ENCODE data around the gene NPLOC4.

Gene NPLOC4

GRCh38 chr17:81561494-81561885 lies 75.4 kb downstream of the NPLOC4 start:
- peak overlapping the region; percentile 35 for H3K9ac ChIP-seq (ENCODE audit: low read length)
- H3K9me3 ChIP-seq (ENCODE audit: control insufficient read depth, low read length): no peaks in the 10 kb centered on the region
- H3K27me3 ChIP-seq (replicated peaks; ENCODE audit: control insufficient read depth, insufficient read depth, low read length): no peaks in the 10 kb centered on the region
- H3K4me3 ChIP-seq (ENCODE audit: low read length): no peak overlapping the region
- peaks cover 47% of the 10 kb centered on the region for H3K4me1 ChIP-seq (ENCODE audit: control insufficient read depth, insufficient read depth, low read length)
- DNase-seq (ENCODE audit: low read depth): peak; percentile 19
- peaks cover 84% of the 10 kb centered on the region for H3K36me3 ChIP-seq (ENCODE audit: control insufficient read depth, insufficient read depth, low read length, severe bottlenecking)

- Histone ChIP-seq H3K9ac (ENCODE audit: low read length) (no peak overlapping the region), H3K27me3 (replicated peaks; ENCODE audit: control insufficient read depth, insufficient read depth, low read length) (no peaks in the 10 kb centered on the region)
- DNase-seq (ENCODE audit: low read depth): no peak
Observed at GRCh38 chr17:81558941-81559806, 77.7 kb downstream of the NPLOC4 start.

GRCh38 chr17:81558115-81558468 lies 78.8 kb downstream of the NPLOC4 start:
- no peak for DNase-seq (ENCODE audit: low read depth)
- Histone ChIP-seq H3K4me1 (ENCODE audit: control insufficient read depth, insufficient read depth, low read length) (peaks cover 34% of the 10 kb centered on the region), H3K4me3 (ENCODE audit: low read length) (no peak overlapping the region), H3K27me3 (replicated peaks; ENCODE audit: control insufficient read depth, insufficient read depth, low read length) (no peaks in the 10 kb centered on the region), H3K9me3 (ENCODE audit: control insufficient read depth, low read length) (no peaks in the 10 kb centered on the region), H3K36me3 (ENCODE audit: control insufficient read depth, insufficient read depth, low read length, severe bottlenecking) (peaks cover 64% of the 10 kb centered on the region), H3K9ac (ENCODE audit: low read length) (no peak overlapping the region)

More at GRCh38 chr17:81558941-81559806, 77.7 kb downstream of the NPLOC4 start:
- Histone ChIP-seq H3K4me1 (ENCODE audit: control insufficient read depth, insufficient read depth, low read length) (peaks cover 34% of the 10 kb centered on the region), H3K36me3 (ENCODE audit: control insufficient read depth, insufficient read depth, low read length, severe bottlenecking) (peaks cover 71% of the 10 kb centered on the region), H3K9me3 (ENCODE audit: control insufficient read depth, low read length) (no peaks in the 10 kb centered on the region), H3K4me3 (ENCODE audit: low read length) (no peak overlapping the region)

- no peak overlapping the region for H3K4me3 ChIP-seq (ENCODE audit: low read length)
- DNase-seq (ENCODE audit: low read depth): no peak
- peaks cover 61% of the 10 kb centered on the region for H3K36me3 ChIP-seq (ENCODE audit: control insufficient read depth, insufficient read depth, low read length, severe bottlenecking)
Observed at GRCh38 chr17:81557276-81558114, 79.4 kb downstream of the NPLOC4 start.

GRCh38 chr17:81556863-81557262 lies 80.0 kb downstream of the NPLOC4 start:
- Histone ChIP-seq H3K27me3 (replicated peaks; ENCODE audit: control insufficient read depth, insufficient read depth, low read length) (no peaks in the 10 kb centered on the region), H3K4me3 (ENCODE audit: low read length) (no peak overlapping the region), H3K9me3 (ENCODE audit: control insufficient read depth, low read length) (no peaks in the 10 kb centered on the region), H3K36me3 (ENCODE audit: control insufficient read depth, insufficient read depth, low read length, severe bottlenecking) (peaks cover 54% of the 10 kb centered on the region), H3K4me1 (ENCODE audit: control insufficient read depth, insufficient read depth, low read length) (peaks cover 35% of the 10 kb centered on the region), H3K9ac (ENCODE audit: low read length) (no peak overlapping the region)
- no peak for DNase-seq (ENCODE audit: low read depth)

More at GRCh38 chr17:81557276-81558114, 79.4 kb downstream of the NPLOC4 start:
- Histone ChIP-seq H3K27me3 (replicated peaks; ENCODE audit: control insufficient read depth, insufficient read depth, low read length) (no peaks in the 10 kb centered on the region), H3K9me3 (ENCODE audit: control insufficient read depth, low read length) (no peaks in the 10 kb centered on the region), H3K4me1 (ENCODE audit: control insufficient read depth, insufficient read depth, low read length) (peaks cover 37% of the 10 kb centered on the region), H3K9ac (ENCODE audit: low read length) (no peak overlapping the region)

- H3K27me3 ChIP-seq (replicated peaks; ENCODE audit: control insufficient read depth, insufficient read depth, low read length): no peaks in the 10 kb centered on the region
- no peak overlapping the region for H3K4me3 ChIP-seq (ENCODE audit: low read length)
- peaks cover 32% of the 10 kb centered on the region for H3K4me1 ChIP-seq (ENCODE audit: control insufficient read depth, insufficient read depth, low read length)
- no peak overlapping the region for H3K9ac ChIP-seq (ENCODE audit: low read length)
- H3K36me3 ChIP-seq (ENCODE audit: control insufficient read depth, insufficient read depth, low read length, severe bottlenecking): peaks cover 48% of the 10 kb centered on the region
- H3K9me3 ChIP-seq (ENCODE audit: control insufficient read depth, low read length): no peaks in the 10 kb centered on the region
- no peak for DNase-seq (ENCODE audit: low read depth)
Observed at GRCh38 chr17:81556175-81556691, 80.7 kb downstream of the NPLOC4 start.

GRCh38 chr17:81553616-81554181 lies 83.2 kb downstream of the NPLOC4 start:
- DNase-seq (ENCODE audit: low read depth): no peak
- H3K9ac ChIP-seq (ENCODE audit: low read length): peak overlapping the region; percentile 92
- H3K27me3 ChIP-seq (replicated peaks; ENCODE audit: control insufficient read depth, insufficient read depth, low read length): no peaks in the 10 kb centered on the region
- peak overlapping the region; percentile 93 for H3K4me3 ChIP-seq (ENCODE audit: low read length)
- H3K36me3 ChIP-seq (ENCODE audit: control insufficient read depth, insufficient read depth, low read length, severe bottlenecking): peaks cover 41% of the 10 kb centered on the region
- no peaks in the 10 kb centered on the region for H3K9me3 ChIP-seq (ENCODE audit: control insufficient read depth, low read length)
- H3K4me1 ChIP-seq (ENCODE audit: control insufficient read depth, insufficient read depth, low read length): peaks cover 34% of the 10 kb centered on the region

- peak overlapping the region; percentile 93 for H3K4me3 ChIP-seq (ENCODE audit: low read length)
- peaks cover 40% of the 10 kb centered on the region for H3K36me3 ChIP-seq (ENCODE audit: control insufficient read depth, insufficient read depth, low read length, severe bottlenecking)
- H3K9ac ChIP-seq (ENCODE audit: low read length): peak overlapping the region; percentile 92
- H3K4me1 ChIP-seq (ENCODE audit: control insufficient read depth, insufficient read depth, low read length): peaks cover 34% of the 10 kb centered on the region
- no peaks in the 10 kb centered on the region for H3K27me3 ChIP-seq (replicated peaks; ENCODE audit: control insufficient read depth, insufficient read depth, low read length)
- no peaks in the 10 kb centered on the region for H3K9me3 ChIP-seq (ENCODE audit: control insufficient read depth, low read length)
- peak; percentile 86 for DNase-seq (ENCODE audit: low read depth)
Observed at GRCh38 chr17:81553018-81553615, 83.8 kb downstream of the NPLOC4 start.

GRCh38 chr17:81552244-81553017 lies 84.5 kb downstream of the NPLOC4 start, which contains the start of gene FAAP100:
FAAP100 (minus strand) TSS chr17:81552353; CDS start chr17:81552330, 23 bp downstream.
- DNase-seq (ENCODE audit: low read depth): peak; percentile 93
- H3K36me3 ChIP-seq (ENCODE audit: control insufficient read depth, insufficient read depth, low read length, severe bottlenecking): peaks cover 39% of the 10 kb centered on the region
- peaks cover 34% of the 10 kb centered on the region for H3K4me1 ChIP-seq (ENCODE audit: control insufficient read depth, insufficient read depth, low read length)
- H3K9ac ChIP-seq (ENCODE audit: low read length): peak within 1 kb of the TSS; percentile 92
- H3K27me3 ChIP-seq (replicated peaks; ENCODE audit: control insufficient read depth, insufficient read depth, low read length): no peaks in the 10 kb centered on the region
- no peaks in the 10 kb centered on the region for H3K9me3 ChIP-seq (ENCODE audit: control insufficient read depth, low read length)
- H3K4me3 ChIP-seq (ENCODE audit: low read length): peak within 1 kb of the TSS; percentile 93

Data from adipocyte (in vitro differentiated cells).